Measurements from ENCODE around the gene RDH5. TPM values are rescaled to one million over a fixed set of nuclear protein-coding genes. Genes with fewer than 3 reads are reported as not detected.
A peak's percentile ranks its signal among the peaks of the same experiment; 100 is the strongest.

Gene RDH5
- polyA plus RNA-seq, 1 donor from 2014 or later, result 3.4 TPM

DNA sequence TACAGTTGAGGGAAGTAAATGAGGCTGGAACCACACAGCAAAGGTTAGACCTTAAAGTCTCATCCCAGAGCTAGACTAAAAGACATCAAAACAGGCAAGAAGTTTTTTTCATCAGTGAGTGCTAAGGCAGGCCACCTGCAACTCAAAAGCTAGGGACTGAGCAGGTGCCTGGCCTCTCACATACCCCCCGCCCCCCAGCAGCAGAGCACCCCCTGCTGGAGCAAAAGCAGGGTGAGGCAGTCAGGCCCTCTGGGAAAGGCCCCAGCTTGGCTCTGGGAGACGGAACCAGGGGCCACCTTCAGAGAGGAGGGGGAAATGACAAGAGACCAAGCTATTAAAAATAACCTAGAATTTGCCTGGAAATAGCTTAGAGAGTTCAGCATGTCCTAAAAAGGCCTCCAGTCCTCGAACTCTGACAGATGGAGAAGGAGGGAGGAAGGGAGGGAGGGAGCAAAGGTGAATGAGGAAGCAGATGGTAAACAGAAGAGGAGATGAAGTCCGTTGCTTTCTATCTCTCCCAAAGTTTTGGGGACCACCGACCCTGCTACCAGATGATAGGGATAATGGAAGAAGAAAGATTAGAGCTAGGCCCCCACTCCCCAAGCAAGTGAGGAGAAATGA is 14.3 kb upstream of the RDH5 start:
- no peak overlapping the region for H2AFZ ChIP-seq (ENCODE audit: low read depth, low read length)
- no peaks in the 10 kb centered on the region for H3K9me3 ChIP-seq (ENCODE audit: low read length)
- no peaks in the 10 kb centered on the region for H3K79me2 ChIP-seq (replicated peaks; ENCODE audit: insufficient read depth, low read length)
- H3K9me2 ChIP-seq (ENCODE audit: insufficient read depth, low read length), result no peaks in the 10 kb centered on the region
- H3F3A ChIP-seq (ENCODE audit: insufficient read depth, low read length, poor library complexity, severe bottlenecking), result no peaks in the 10 kb centered on the region
- H3K27ac ChIP-seq (ENCODE audit: low read length), result no peak overlapping the region
- no peak overlapping the region for H3K9ac ChIP-seq (ENCODE audit: low read length)
- TF ChIP-seq POLR2AphosphoS5 (IDR thresholded peaks at IDR 0.05) (no peak), MXI1 (conservative IDR thresholded peaks at IDR 0.05; ENCODE audit: poor library complexity, severe bottlenecking) (no peak), TAF1 (IDR thresholded peaks at IDR 0.05; ENCODE audit: low read depth) (no peak), EZH2 (IDR thresholded peaks at IDR 0.05; ENCODE audit: borderline replicate concordance, insufficient read depth, low read length, poor library complexity, severe bottlenecking) (no peak), SMC3 (conservative IDR thresholded peaks at IDR 0.05; ENCODE audit: poor library complexity) (no peak), EP300 (conservative IDR thresholded peaks at IDR 0.05; ENCODE audit: poor library complexity, severe bottlenecking) (no peak), RAD21 (conservative IDR thresholded peaks at IDR 0.05) (no peak)
- TF ChIP-seq, protein P1, sequence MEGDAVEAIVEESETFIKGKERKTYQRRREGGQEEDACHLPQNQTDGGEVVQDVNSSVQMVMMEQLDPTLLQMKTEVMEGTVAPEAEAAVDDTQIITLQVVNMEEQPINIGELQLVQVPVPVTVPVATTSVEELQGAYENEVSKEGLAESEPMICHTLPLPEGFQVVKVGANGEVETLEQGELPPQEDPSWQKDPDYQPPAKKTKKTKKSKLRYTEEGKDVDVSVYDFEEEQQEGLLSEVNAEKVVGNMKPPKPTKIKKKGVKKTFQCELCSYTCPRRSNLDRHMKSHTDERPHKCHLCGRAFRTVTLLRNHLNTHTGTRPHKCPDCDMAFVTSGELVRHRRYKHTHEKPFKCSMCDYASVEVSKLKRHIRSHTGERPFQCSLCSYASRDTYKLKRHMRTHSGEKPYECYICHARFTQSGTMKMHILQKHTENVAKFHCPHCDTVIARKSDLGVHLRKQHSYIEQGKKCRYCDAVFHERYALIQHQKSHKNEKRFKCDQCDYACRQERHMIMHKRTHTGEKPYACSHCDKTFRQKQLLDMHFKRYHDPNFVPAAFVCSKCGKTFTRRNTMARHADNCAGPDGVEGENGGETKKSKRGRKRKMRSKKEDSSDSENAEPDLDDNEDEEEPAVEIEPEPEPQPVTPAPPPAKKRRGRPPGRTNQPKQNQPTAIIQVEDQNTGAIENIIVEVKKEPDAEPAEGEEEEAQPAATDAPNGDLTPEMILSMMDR (IDR thresholded peaks at IDR 0.05; ENCODE audit: poor library complexity, severe bottlenecking), result no peak
- TF ChIP-seq, protein P2, sequence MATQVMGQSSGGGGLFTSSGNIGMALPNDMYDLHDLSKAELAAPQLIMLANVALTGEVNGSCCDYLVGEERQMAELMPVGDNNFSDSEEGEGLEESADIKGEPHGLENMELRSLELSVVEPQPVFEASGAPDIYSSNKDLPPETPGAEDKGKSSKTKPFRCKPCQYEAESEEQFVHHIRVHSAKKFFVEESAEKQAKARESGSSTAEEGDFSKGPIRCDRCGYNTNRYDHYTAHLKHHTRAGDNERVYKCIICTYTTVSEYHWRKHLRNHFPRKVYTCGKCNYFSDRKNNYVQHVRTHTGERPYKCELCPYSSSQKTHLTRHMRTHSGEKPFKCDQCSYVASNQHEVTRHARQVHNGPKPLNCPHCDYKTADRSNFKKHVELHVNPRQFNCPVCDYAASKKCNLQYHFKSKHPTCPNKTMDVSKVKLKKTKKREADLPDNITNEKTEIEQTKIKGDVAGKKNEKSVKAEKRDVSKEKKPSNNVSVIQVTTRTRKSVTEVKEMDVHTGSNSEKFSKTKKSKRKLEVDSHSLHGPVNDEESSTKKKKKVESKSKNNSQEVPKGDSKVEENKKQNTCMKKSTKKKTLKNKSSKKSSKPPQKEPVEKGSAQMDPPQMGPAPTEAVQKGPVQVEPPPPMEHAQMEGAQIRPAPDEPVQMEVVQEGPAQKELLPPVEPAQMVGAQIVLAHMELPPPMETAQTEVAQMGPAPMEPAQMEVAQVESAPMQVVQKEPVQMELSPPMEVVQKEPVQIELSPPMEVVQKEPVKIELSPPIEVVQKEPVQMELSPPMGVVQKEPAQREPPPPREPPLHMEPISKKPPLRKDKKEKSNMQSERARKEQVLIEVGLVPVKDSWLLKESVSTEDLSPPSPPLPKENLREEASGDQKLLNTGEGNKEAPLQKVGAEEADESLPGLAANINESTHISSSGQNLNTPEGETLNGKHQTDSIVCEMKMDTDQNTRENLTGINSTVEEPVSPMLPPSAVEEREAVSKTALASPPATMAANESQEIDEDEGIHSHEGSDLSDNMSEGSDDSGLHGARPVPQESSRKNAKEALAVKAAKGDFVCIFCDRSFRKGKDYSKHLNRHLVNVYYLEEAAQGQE (IDR thresholded peaks at IDR 0.05; ENCODE audit: borderline replicate concordance), result no peak
- H3K36me3 ChIP-seq (ENCODE audit: insufficient read depth, low read length), result no peaks in the 10 kb centered on the region
- no peaks in the 10 kb centered on the region for H4K20me1 ChIP-seq (ENCODE audit: insufficient read depth)
- H3K4me2 ChIP-seq (ENCODE audit: low read length), result peak overlapping the region; percentile 57
- peak overlapping the region; percentile 82 for H3K4me3 ChIP-seq (ENCODE audit: low read length)
- H3K27me3 ChIP-seq (ENCODE audit: insufficient read depth, low read depth, low read length), result peaks cover 10% of the 10 kb centered on the region

DNA sequence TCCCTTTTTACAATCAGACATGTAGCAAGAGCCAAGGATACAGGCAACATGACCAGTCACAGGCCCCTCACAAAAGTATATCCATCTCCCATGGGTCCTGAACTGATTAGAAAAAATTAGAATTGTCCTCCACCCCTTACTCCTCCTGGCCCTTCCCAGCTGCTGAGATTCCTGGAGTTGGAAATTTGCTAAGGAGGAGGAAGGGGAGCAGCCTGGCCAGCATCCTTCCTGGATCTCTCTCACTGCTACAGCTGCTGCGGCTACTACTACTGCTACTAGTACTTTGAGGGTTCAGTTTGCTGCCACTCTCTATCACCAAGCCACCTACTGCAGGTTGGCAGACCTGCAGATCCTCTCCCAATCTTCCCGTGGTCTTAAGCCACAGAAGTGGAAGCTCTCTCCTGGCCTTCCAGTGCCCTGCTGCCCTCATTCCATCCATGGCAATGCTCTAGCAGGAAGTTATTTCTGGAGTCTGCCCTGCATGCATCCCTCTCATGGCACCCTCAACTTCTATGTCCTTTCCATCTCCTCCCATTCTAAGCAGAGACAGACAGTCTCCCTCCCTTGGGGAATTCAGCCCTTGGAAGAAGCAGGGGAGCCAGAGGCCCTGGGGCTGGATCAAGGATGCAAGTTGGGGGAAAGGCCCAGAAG is 13.5 kb upstream of the RDH5 start:
- H3K27me3 ChIP-seq (ENCODE audit: insufficient read depth, low read depth, low read length), result peaks cover 10% of the 10 kb centered on the region
- no peaks in the 10 kb centered on the region for H4K20me1 ChIP-seq (ENCODE audit: insufficient read depth)
- TF ChIP-seq EZH2 (IDR thresholded peaks at IDR 0.05; ENCODE audit: borderline replicate concordance, insufficient read depth, low read length, poor library complexity, severe bottlenecking) (no peak), RAD21 (conservative IDR thresholded peaks at IDR 0.05) (no peak), POLR2AphosphoS5 (IDR thresholded peaks at IDR 0.05) (no peak), SMC3 (conservative IDR thresholded peaks at IDR 0.05; ENCODE audit: poor library complexity) (no peak), MXI1 (conservative IDR thresholded peaks at IDR 0.05; ENCODE audit: poor library complexity, severe bottlenecking) (no peak), EP300 (conservative IDR thresholded peaks at IDR 0.05; ENCODE audit: poor library complexity, severe bottlenecking) (no peak), TAF1 (IDR thresholded peaks at IDR 0.05; ENCODE audit: low read depth) (no peak)
- TF ChIP-seq, protein P1 (IDR thresholded peaks at IDR 0.05; ENCODE audit: poor library complexity, severe bottlenecking), result no peak
- TF ChIP-seq, protein P2 (IDR thresholded peaks at IDR 0.05; ENCODE audit: borderline replicate concordance), result no peak
- peak overlapping the region; percentile 82 for H3K4me3 ChIP-seq (ENCODE audit: low read length)
- no peak overlapping the region for H3K27ac ChIP-seq (ENCODE audit: low read length)
- no peaks in the 10 kb centered on the region for H3K36me3 ChIP-seq (ENCODE audit: insufficient read depth, low read length)
- no peaks in the 10 kb centered on the region for H3F3A ChIP-seq (ENCODE audit: insufficient read depth, low read length, poor library complexity, severe bottlenecking)
- peak overlapping the region; percentile 57 for H3K4me2 ChIP-seq (ENCODE audit: low read length)
- no peaks in the 10 kb centered on the region for H3K9me2 ChIP-seq (ENCODE audit: insufficient read depth, low read length)
- no peaks in the 10 kb centered on the region for H3K79me2 ChIP-seq (replicated peaks; ENCODE audit: insufficient read depth, low read length)
- H2AFZ ChIP-seq (ENCODE audit: low read depth, low read length), result peak overlapping the region; percentile 41
- no peaks in the 10 kb centered on the region for H3K9me3 ChIP-seq (ENCODE audit: low read length)
- H3K9ac ChIP-seq (ENCODE audit: low read length), result peak overlapping the region; percentile 56

Data from neural cell (in vitro differentiated cells).